Measurements from ENCODE around the gene KCTD21. TPM values are rescaled to one million over a fixed set of nuclear protein-coding genes. Genes with fewer than 3 reads are reported as not detected.

KCTD21 gene
- total and polyA plus RNA-seq, 8 donors: 2.9 to 62.4 (median 3.7) TPM; not detected in 1

DNA sequence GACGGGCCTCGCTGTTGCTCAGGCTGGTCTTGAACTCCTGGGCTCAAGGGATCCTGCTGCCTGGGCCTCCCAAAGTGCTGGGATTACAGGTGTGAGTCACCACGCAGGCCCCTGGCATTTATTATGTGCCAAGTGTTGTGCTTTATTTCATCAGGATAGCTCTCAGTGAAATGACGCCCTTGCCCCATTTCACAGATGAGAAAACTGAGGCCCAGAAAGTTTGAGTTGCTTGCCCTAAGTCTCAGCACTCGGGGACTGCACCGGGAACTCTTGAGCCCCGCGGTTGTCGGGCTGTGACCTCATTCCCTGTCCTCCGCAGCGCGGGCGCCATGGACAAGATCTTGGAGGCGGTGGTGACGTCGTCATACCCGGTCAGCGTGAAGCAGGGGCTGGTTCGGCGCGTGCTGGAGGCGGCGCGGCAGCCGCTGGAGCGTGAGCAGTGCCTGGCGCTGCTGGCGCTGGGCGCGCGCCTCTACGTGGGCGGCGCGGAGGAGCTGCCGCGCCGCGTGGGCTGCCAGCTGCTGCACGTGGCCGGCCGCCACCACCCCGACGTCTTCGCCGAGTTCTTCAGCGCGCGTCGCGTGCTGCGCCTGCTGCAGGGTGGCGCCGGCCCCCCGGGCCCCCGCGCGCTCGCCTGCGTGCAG is 7.6 kb upstream of the KCTD21 start:
- Histone ChIP-seq H3K4me3 (no peak overlapping the region), H3K36me3 (peaks cover 7 to 45% (median 40%) of the 10 kb centered on the region in 4 donors), H3K9me3 (no peaks in the 10 kb centered on the region), H3K27me3 (no peaks in the 10 kb centered on the region), H3K27ac (no peak overlapping the region), H3K4me1 (peaks cover 0 to 24% (median 5%) of the 10 kb centered on the region in 4 donors)
- WGBS, 5 donors: 45 to 66% (median 54%) methylated on average over 38 to 60 of the region's 60 CpGs
- DNase-seq: peak in 1 of 2 donors; percentile 73
- intact Hi-C loops (cut with DNase I; ENCODE audit: low total_unique reads): no loop called here
- TF ChIP-seq POLR2A (IDR thresholded peaks at IDR 0.05): no peak

DNA sequence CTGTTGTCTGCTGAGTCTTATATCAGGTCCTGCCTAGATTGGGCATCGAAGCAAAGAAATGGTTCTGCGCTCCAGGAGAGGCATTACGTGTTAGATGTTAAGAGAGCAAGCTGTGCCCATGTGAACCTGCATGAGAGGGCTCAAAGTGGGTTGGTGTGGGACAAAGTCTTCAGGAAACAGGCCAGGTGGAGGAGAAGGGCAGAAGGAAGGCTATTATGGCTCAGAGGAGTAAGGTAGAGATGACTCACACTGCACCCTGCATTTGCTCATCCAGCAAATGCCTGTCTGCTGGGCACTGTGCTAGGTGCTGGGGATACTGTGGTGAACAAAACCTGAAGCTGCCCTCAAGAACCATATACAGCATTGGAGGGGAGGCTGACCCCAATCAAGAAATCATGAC is 6.1 kb upstream of the KCTD21 start:
- intact Hi-C loops (cut with DNase I; ENCODE audit: low total_unique reads): no loop called here
- Histone ChIP-seq H3K4me1 (peaks cover 7 to 39% (median 17%) of the 10 kb centered on the region in 4 donors), H3K4me3 (no peak overlapping the region), H3K27me3 (no peaks in the 10 kb centered on the region), H3K9me3 (no peaks in the 10 kb centered on the region), H3K36me3 (peaks cover 0 to 29% (median 25%) of the 10 kb centered on the region in 4 donors), H3K27ac (no peak overlapping the region)
- TF ChIP-seq, protein P1, sequence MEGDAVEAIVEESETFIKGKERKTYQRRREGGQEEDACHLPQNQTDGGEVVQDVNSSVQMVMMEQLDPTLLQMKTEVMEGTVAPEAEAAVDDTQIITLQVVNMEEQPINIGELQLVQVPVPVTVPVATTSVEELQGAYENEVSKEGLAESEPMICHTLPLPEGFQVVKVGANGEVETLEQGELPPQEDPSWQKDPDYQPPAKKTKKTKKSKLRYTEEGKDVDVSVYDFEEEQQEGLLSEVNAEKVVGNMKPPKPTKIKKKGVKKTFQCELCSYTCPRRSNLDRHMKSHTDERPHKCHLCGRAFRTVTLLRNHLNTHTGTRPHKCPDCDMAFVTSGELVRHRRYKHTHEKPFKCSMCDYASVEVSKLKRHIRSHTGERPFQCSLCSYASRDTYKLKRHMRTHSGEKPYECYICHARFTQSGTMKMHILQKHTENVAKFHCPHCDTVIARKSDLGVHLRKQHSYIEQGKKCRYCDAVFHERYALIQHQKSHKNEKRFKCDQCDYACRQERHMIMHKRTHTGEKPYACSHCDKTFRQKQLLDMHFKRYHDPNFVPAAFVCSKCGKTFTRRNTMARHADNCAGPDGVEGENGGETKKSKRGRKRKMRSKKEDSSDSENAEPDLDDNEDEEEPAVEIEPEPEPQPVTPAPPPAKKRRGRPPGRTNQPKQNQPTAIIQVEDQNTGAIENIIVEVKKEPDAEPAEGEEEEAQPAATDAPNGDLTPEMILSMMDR (IDR thresholded peaks at IDR 0.05): no peak
- TF ChIP-seq EP300 (IDR thresholded peaks at IDR 0.05) (no peak), POLR2A (IDR thresholded peaks at IDR 0.05) (no peak), POLR2AphosphoS5 (IDR thresholded peaks at IDR 0.05) (no peak)
- no peak for DNase-seq
- 84 to 95% (median 93%) methylated on average over 3 of the region's 3 CpGs for WGBS, 5 donors

DNA sequence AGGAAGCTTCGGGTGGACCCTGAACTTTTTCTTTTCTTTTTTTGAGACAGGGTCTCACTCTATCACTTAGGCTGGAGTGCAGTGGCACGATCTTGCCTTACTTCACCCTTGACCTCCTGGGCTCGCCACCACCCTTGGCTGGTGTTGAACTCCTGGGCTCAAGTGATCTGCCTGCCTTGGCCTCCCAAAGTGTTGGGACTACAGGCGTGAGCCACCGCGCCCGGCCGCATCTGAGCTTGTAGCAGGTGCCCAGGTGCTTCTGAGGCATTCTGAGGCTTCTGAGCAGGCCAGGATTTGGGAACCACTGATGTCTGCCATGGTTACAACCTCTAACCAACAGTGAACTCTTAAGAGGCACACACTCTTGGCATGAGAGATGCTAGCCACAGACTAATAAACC is 5.4 kb upstream of the KCTD21 start:
- intact Hi-C loops (cut with DNase I; ENCODE audit: low total_unique reads): no loop called here
- peaks cover 0 to 23% (median 18%) of the 10 kb centered on the region in 4 donors for H3K36me3 ChIP-seq
- 91 to 96% (median 92%) methylated on average over 8 of the region's 8 CpGs for WGBS, 5 donors
- no peak for DNase-seq
- no peaks in the 10 kb centered on the region for H3K9me3 ChIP-seq
- H3K4me3 ChIP-seq: no peak overlapping the region
- H3K27me3 ChIP-seq: no peaks in the 10 kb centered on the region
- H3K4me1 ChIP-seq: peaks cover 13 to 46% (median 24%) of the 10 kb centered on the region in 4 donors
- no peak overlapping the region for H3K27ac ChIP-seq
- TF ChIP-seq, protein P1 (IDR thresholded peaks at IDR 0.05): no peak
- TF ChIP-seq POLR2AphosphoS5 (IDR thresholded peaks at IDR 0.05): no peak
- TF ChIP-seq EP300 (IDR thresholded peaks at IDR 0.05): no peak
- no peak for TF ChIP-seq POLR2A (IDR thresholded peaks at IDR 0.05)

DNA sequence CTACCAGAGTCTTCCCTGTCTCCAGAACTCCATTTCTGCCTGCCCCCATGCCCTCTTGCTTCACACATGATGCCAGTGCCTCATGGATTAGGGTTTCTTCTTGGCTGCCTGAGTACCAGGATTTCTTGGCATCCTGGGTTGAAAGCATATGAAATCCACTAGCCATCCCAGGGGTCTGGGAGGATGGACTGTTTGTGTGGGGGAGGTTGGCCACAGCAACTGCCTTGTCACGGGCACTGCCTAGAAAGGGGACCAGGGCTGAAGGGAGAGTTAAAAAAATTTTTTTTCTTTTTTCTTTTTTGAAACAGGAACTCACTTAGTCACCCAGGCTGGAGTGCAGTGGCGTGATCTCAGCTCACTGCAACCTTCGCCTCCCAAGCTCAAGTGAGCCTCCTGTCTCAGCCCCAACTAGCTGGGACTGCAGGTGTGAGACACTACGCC is 4.5 kb upstream of the KCTD21 start:
- 87 to 97% (median 93%) methylated on average over 4 of the region's 4 CpGs for WGBS, 5 donors
- TF ChIP-seq, protein P1 (IDR thresholded peaks at IDR 0.05): no peak
- TF ChIP-seq POLR2AphosphoS5 (IDR thresholded peaks at IDR 0.05) (no peak), POLR2A (IDR thresholded peaks at IDR 0.05) (no peak), EP300 (IDR thresholded peaks at IDR 0.05) (no peak)
- H3K4me3 ChIP-seq: no peak overlapping the region
- no peak for DNase-seq
- H3K27me3 ChIP-seq: no peaks in the 10 kb centered on the region
- H3K36me3 ChIP-seq: peaks cover 0 to 14% (median 9%) of the 10 kb centered on the region in 4 donors
- no peak overlapping the region for H3K27ac ChIP-seq
- intact Hi-C loops (cut with DNase I; ENCODE audit: low total_unique reads): no loop called here
- peaks cover 13 to 46% (median 25%) of the 10 kb centered on the region in 4 donors for H3K4me1 ChIP-seq
- H3K9me3 ChIP-seq: no peaks in the 10 kb centered on the region

DNA sequence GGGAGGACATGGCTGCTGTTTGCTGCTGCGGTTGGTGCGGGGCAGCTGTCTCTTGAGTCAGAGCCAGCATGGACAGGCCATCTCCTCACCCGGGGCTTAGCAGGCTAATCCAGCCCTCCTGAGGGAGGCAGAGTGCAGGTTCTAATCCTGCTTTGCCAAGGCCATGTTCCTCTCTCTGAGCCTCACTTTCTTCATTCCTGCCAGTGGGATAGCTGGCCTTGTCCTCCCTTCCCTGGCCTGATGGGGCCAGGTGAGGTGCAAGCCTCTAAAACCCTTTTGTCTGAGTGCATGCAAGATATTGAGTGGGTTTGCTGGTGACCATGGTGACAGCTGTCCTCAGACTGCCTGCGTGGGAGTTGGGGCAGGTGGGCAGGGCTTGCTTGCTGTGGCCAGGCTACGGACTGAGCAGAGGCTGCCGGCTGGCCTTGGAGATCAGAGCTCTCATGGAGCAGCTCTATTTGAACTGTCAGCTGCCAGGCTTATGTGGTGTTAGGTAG is 3.8 kb upstream of the KCTD21 start:
- H3K9me3 ChIP-seq: no peaks in the 10 kb centered on the region
- H3K27me3 ChIP-seq: no peaks in the 10 kb centered on the region
- H3K27ac ChIP-seq: no peak overlapping the region
- WGBS, 5 donors: 68 to 88% (median 70%) methylated on average over 6 of the region's 6 CpGs
- TF ChIP-seq EP300 (IDR thresholded peaks at IDR 0.05) (no peak), POLR2AphosphoS5 (IDR thresholded peaks at IDR 0.05) (no peak), POLR2A (IDR thresholded peaks at IDR 0.05) (no peak)
- TF ChIP-seq, protein P1 (IDR thresholded peaks at IDR 0.05): no peak
- H3K4me3 ChIP-seq: no peak overlapping the region
- intact Hi-C loops (cut with DNase I; ENCODE audit: low total_unique reads): no loop called here
- peaks cover 18 to 53% (median 30%) of the 10 kb centered on the region in 4 donors for H3K4me1 ChIP-seq
- H3K36me3 ChIP-seq: peaks cover 0 to 8% (median 2%) of the 10 kb centered on the region in 4 donors
- DNase-seq: peak in 1 of 2 donors; percentile 68
